K562 (cell line): ENCODE results near the gene C4orf17. TPM values are rescaled to one million over a fixed set of nuclear protein-coding genes. Genes with fewer than 3 reads are reported as not detected.
A peak's percentile ranks its signal among the peaks of the same experiment; 100 is the strongest.

Source experiments
- JUND ChIP-seq, 2 experiments: IDR thresholded peaks; 2 replicates in 1 of 2; 3 replicates in 1 of 2; pipeline ENCODE4 v1.6.1; 2011; ENCODE audit warnings: borderline replicate concordance in 2 of 2, low read depth in 2 of 2, low read length in 2 of 2, improper control_type of control experiment in 1 of 2, missing biosample characterization in 1 of 2, missing genetic modification characterization in 1 of 2, missing genetic modification reagents in 1 of 2
- REST ChIP-seq, 2 experiments: fragments of 450-650 bp; formaldehyde crosslinking in 1 of 2; IDR thresholded peaks; 2 replicates each; pipeline versions ENCODE4 v1.4.0 to v1.6.1; 2014 to 2020; ENCODE audit warnings: mild to moderate bottlenecking in 2 of 2, borderline replicate concordance in 1 of 2, low read depth in 1 of 2
- polyA plus RNA-seq, 8 experiments: library from polyadenylated mRNA; depleted of rRNA in 4 of 8; stranded (reverse) in 5 of 8; unstranded in 3 of 8; fragments of >200 nt; fragmentation: Nextera tagmentation in 2 of 8; fragmentation: Illumina TruSeq in 1 of 8; extraction: Ambion mirVana in 2 of 8; extraction: Trizol in 1 of 8; gene quantifications; 2 replicates each; pipeline versions ENCODE4 v1.2.1 to v1.2.3, GENCODE V29; 2011 to 2014; ENCODE audit warnings: inconsistent platforms in 1 of 8, missing spikeins in 1 of 8
- total RNA-seq, 7 experiments: library from RNA; depleted of rRNA in 6 of 7; stranded (reverse); fragments of >200 nt in 6 of 7; fragmentation: Illumina TruSeq in 2 of 7; extraction: Trizol in 2 of 7; gene quantifications; 2 replicates each; pipeline versions ENCODE4 v1.2.1 to v1.2.3, GENCODE V29; 2011 to 2021; ENCODE audit warnings: low replicate concordance in 1 of 7

The C4orf17 gene
- total and polyA plus RNA-seq, 9 of the 15 experiments (the other 6 are each of a cell fraction or from before 2014, with no cell fraction given): not detected

- TF ChIP-seq REST (IDR thresholded peaks at IDR 0.05; ENCODE audit: borderline replicate concordance): peak; percentile 58; the same call in 1 of the 2 replicates
- no peak for TF ChIP-seq REST (CRISPR knock-in tag; IDR thresholded peaks at IDR 0.05; ENCODE audit: low read depth)
- TF ChIP-seq JUND (IDR thresholded peaks at IDR 0.05; ENCODE audit: borderline replicate concordance, low read depth, low read length): 0 out of 2 replicates have a peak, but pooled peaks have one; percentile 10
- TF ChIP-seq JUND (tag; IDR thresholded peaks at IDR 0.05; ENCODE audit: borderline replicate concordance, low read depth, low read length): no peak
Observed at GRCh38 chr4:99462875-99463464, 47.9 kb upstream of the C4orf17 start (continued).
